Measurements from ENCODE around the gene STX18.

Gene STX18

DNA sequence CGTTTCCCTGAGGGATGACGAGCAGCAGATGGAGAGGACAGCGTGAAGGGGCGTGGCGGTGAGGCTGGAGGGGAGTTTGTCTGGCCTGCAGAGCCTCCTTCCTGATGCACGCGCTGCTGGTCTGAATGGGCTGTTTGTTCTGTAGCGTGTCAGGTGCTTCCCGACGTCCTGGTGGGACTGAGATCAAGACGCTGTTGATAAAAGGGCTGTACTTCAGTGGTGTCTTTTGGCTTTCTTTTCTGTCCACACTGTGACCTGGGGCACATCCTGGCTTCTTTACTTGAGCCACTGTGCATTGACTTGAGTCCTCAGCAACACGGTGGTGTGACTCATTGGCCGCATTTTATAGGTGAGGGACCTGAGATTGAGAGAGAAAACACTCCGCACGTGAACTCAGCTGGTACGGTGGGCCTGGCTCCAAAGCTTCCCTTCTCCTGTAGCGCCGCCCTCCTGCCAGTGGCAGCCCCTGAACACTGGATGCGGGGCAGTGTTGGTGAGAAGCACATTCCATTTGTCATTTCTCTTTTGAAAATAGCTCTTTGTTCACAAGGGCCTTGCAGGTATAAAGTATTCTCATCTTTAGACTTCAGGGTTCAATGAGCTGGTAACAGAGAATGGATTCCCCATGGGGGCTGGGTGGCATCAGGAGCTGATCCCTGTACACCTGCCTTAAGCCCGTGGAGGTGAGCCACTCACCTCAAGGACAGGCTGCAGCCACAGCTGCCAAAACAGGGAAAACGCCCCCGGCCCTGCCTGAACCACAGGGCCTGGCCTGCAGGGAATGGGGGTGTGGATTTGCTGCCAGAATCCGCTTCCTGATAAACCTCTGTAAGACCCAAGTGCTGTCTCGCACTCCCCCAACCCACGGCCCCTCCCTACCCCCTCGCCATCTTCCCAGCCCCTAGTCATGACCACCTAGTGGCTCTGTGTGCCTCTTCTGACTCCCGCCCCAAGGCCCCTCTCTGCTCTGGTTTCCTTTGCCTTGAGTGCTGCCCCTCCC is 125.7 kb downstream of the STX18 start:
- DNase-seq, result no peak

DNA sequence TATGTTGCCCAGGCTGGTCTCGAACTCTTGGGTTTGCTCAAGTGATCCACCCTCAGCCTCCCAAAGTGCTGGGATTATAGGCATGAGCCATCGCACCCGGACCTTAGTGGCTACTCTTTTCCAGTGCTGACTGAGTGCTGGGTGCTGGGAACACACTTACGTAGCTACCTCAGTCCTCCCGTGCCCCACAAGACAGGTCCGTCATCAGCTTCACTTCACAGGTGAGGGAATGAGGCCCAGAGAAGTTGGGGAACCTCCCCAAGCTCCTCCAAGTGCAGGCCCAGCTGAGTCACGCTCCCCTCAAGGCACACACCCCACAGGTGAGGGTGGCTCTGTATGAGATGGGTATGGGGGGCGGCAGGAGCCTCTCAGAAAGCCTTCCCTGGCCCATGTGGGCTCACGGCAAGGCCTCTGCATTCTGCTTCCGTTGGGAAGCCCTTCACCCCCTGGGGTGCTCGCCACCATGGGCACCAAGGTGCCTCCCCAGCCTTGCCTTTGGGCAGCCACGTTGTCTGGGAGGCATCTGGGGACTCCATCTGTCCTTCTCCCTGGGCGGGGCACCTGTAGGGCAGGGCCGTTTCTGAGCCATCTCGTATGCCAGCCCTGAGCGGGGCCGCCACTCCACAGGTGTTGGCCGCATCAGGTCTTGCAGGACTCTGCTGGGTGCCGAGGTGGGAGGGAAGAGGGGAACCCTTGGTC is 126.6 kb downstream of the STX18 start:
- DNase-seq, result no peak

DNA sequence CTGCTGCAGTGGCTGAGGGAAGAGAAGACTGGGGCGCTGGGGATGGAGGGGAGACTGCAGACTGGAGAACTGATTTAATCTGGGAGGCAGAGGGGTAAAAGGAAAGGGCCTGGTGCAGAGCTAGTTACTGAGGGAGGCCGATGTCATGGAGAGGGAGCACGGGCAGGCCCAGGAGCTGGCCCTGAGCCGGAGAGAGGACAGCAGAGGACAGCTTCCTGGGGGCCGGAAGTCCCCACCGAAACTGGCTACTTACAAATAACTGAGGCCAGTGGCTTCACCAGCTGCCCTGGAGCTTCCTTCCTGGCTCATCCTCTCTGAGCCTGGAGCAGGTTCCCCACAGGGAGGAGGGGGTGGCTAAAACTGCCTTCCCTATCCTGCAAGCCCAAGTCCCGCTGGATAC is 128.0 kb downstream of the STX18 start:
- no peak for DNase-seq

DNA sequence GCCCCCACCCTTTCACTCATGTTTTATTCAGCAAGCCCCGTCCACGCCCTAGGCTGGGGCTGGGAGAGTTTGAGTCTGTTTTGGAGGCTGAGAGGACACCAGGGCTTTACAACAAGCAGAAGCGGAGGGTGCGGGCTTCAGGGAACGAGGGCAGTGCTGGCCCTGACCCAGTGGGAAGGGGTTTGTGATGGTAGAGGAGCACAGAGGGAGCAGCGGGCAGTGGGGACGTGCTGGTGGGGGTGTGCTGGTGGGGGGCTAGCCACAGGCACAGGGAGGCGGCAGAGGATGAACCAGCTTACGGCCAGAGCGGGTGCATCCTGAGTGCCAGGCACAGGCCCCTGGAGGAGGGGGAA is 128.5 kb downstream of the STX18 start:
- no peak for DNase-seq

DNA sequence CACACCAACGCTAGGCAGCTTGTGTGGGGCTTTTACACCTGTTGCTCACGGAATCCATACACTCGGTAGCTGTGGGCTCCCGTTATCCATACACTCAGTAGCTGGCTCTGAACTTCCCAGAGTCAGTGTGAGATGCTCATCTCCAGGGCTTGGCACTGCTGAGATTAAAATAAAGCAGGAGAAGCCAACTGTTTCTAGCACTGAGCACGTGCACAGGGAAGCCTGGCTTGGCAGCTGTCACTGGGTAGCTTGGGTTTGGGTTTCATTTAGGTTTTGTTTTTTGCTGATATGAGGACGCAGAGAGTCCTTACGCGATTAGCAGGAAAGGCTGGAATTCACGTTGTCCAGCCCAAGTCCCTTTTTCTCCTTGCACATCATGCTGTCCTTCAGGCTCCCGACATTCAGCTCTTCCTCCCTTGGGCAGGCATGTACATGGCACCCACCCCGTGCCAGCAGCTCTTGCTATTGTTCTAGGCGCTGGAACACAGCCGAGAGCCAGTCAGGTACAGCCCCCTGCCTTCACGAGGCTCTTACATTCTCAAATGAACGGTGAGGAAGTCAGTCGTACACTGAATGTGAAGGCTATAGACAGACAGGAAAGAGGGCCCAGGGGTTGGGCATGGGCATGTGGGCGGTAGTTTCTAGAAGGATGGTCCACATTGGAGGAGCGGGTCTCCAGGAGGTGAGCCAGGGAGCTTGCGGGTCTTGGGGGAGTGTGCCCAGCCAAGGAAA is 129.0 kb downstream of the STX18 start:
- no peak for DNase-seq

DNA sequence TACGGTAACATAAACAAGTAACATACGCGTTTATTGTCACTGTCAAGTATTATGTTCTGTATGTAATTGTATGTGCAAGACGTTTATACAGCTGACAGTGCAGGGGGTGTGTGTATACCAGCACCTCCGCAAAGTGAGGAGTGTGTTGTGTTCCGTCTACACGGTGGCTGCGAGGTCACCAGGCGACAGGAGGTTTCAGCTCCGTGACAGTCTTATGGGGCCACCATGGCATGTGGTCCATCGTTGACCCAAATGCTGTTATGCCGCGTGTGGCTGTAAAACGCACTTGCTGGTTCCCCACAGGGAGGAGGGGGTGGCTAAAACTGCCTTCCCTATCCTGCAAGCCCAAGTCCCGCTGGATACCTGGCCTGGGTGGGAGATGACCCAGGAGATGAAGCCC is 129.9 kb downstream of the STX18 start:
- DNase-seq, result no peak

DNA sequence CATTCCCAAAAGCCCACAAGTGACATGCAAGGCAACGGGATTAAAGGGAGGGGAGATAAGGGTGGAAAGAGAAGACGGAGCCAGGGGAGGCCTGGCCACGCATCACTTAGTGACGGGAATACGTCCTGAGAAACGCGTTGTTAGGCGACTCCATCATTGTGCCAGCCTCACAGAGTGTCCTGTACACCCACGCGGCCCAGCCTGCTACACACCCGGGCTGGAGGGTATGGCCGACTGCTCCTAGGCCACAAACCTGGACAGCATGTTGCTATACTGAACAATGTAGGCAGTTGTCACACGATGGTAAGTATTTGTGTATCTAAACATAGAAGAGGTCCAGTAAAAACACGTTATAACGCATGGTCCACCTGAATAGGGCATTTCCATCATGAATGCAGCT is 131.6 kb downstream of the STX18 start:
- no peak for DNase-seq

DNA sequence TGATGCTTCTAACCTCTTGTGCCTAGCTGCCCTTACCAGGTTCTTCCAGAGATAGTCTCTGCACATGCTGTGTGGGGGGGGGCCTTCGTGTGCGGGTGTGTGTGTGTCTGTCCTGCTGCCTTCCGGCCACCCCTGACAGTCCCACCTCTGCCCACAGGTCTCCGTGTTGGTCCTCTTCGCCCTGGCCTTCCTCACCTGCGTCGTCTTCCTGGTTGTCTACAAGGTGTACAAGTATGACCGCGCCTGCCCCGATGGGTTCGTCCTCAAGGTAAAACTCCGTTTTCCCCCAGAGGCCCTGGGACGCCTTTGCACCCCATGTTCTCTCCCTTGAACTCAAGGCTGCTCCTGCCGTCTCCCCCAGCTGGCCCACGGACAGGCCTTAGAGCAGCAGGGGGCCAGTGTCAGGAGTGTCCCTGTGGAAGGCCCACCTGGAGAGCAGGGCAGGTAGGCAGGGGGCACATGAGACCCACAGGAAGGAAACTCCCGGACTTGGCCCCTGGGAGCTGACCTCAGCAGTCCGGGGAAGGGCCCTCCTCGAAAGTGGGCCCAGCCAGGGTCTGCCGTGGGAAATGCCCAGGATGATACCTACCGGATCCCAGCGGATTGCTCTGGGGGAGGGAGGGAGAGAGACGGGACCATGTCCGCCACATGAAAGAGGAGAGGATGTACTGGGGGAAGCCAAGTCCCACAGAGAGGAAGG is 132.3 kb downstream of the STX18 start:
- DNase-seq, result no peak

DNA sequence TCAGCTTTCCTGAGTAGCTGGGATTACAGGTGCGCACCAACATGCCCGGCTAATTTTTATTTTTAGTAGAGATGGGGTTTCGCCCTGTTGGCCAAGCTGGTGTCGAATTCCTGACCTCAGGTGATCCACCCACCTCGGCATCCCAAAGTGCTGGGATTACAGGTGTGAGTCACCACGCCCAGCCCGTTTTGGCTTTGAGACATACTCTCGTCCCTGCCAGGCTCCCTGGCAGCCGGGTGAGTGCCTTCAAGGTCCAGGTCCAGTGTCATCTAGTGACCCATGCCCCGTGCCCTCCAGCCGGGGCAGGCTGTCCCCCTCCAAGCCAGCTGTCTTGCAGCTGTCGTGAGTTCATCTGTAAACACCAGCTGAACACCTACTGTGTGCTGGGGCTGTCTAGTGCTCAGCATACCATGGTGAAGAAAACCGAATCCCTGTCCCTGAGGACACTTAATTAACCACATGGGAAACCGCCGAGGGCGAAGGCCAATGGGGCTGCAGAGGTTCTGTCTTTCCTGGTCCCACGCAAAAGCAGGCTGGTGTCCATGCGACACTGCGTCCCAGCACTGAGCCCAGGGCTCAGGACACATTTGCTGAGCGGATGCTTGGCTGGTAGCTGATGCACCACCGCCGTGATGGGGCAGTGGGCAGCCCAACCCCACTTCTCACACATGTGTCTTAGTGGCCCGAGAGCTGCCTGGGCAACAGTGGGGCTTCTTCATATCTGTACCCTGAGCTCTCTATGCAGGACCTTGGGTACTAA is 133.1 kb downstream of the STX18 start:
- no peak for DNase-seq

DNA sequence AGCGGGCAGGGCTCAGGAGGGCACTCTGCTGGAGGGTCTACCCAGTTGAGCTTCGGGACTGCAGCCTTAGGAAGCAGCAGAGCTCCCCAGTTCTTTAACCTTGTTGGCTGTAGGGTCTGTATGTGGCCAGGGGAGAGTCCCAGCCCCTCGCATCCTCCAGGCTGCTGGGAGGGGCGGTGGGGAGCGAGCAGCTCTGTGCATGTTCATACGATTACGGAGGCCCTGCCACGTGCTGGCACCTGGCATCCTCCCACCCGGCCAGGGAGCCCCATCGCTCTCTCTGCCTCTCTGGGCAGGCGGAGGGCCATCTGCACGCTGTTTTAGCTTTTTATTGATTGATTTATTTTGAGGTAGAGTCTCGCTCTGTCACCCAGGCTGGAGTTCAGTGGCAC is 133.7 kb downstream of the STX18 start:
- DNase-seq, result no peak

DNA sequence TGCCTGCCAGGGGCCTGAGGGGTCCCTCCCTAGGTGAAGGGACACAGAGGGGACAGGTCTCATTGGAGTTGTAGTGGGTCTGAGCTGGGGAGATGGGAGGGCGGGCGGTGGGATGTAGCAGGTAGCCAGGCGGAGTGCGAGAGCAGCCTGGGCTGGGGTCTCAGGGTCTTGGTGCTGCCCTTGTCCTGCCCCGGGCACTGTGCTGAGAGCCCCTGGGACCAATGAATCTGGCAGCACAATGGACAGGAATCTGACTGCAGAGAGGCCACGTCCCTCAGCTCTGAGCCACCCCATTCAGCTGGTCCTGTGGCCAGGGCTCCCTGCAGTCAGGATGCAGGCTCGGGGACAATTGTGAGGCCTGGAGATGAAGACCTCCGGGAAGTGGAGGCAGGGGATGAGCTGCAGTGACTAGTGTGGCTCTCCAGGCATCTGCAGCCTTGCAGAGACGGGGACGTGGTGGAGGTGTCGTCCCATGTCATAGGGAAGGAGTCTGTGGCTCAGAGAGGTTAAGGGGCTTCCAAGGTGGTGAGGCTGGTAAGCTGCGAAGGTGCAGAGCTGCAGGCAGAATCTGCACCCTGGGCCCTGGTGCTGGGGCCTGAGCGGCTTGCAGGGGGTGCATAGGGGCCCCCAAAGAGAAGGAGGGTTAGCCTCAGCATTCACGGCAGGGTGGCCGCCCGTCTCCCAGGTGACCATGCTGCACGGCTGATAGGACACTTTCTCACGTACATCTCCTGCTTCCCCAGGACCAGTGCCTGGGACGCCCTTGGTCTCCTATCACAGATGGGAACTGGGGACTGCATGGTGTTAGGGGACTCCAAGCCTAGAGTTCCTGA is 134.3 kb downstream of the STX18 start:
- DNase-seq, result no peak

DNA sequence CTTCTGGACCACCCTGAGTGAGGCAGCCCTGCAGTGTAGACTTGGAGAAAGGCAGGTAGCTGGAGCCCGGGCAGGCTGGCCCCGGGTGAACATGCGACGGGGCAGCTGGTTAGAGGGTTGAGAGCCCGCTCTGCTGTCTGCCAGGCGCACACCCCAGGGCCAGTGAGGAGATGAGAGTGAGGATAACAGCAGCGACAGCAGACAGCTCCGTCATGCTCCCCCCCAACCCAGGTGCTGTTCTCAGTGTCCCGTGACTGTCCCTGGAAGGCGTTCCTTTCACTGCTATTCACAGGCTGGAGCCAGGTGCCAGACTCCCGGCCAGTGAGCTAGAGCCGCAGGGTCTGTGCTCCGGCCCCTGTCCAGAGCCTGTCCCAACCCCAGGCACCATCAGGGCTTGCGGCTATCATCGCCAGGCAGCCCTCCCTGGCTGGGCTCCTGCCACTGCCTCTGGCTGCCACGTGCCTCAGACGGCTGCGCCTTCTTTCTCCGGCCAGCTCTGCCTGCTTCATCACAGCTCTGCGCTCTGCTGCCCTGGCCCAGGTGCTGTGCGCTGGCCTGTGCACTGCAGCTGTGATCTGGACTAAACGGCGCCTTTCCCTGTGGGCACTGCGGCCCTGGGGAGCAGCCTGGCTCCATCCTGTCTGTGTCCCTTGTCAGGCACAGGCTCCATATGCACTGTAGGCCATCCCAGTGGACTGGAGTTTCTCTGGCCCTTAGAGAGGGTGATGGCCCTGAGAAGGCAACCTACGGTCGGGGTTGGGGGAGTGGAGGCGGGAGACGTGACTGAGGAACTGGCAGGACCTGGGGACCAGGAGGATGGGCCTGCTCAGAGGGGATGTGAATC is 135.2 kb downstream of the STX18 start:
- no peak for DNase-seq

DNA sequence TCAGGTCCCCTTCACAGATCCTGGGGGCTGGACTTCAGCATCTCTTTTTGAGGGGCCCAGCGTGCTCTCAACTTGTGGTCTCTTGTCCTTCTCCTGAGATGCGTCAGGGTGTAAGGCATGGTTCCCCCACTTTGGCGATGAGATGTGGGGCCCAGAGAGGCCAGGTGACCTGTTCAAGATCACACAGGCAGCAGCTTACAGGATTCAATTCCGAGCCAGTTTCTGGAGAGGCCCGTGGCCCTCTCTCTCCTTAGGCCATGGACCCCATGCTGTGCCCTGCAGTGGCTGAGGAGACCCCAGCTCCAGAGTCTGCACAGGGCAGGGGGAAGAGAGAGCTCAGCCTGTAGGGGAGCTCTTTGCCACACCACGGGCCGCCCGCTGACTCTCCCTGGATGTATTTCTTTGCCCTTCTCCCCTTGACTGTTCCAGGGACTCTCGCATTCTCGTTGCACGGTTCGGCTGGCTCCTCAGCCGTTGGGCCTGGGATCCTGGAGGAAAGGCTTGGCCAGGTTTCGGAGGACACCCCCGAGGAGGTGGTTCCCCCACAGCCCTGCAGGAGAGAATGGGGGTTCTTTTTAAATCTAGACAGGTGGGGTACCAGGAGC is 136.4 kb downstream of the STX18 start:
- no peak for DNase-seq

DNA sequence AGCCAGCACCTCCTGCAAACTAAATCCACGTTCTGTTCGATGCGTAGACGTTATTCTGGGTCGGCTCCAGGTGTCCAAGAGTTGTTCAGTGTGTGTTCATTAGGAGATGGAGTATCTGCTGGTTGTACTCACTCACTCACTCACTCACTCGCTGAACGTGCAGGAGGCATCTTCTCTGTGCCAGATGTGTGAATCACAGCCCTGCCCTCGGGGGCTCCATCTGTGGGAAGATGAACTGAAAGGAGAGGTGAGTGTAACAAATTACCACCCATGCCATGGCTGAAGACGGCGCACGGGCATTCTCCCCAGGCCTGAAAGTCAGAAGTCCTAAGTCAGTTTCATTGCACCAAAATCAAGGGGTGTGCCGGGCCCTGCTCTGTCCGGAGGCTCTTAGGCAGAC is 138.9 kb downstream of the STX18 start:
- no peak for DNase-seq

DNA sequence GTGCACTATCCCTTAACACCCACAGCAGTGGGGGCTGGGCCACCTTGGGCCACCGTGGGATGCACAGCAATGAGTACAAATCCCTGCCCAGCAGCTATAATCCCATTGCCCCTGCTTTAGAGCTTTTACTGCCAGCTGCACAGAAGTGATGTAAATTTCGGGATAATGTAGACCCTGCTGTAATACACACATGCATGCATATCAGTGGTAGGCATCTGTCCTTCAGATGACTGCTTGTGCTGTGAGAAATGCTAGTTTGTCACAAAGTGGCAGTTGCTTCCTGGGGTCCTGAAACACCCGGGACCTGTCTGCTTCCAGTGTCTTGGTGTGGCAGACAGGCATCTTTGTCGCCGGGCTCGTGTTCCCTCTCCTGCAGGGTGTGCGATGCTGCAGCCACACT is 140.8 kb downstream of the STX18 start:
- DNase-seq, result no peak

DNA sequence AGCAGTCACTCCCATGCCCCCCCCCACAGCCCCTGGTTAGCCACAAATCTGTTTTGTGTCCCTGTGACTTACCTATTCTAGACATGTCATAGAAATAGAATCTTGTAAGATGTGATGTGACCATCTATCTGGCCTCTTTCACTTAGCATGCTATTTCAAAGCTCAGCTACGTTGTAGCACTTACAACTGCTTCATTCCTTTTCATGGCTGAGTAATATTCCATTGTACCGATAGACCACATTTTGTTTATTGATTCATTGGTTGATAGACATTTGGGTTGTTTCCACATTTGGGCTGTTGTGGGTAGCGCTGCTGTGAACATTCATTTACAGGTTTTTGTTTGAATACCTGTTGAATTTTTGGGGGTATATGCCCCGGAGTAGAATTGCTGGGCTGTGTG is 143.4 kb downstream of the STX18 start:
- DNase-seq, result no peak

DNA sequence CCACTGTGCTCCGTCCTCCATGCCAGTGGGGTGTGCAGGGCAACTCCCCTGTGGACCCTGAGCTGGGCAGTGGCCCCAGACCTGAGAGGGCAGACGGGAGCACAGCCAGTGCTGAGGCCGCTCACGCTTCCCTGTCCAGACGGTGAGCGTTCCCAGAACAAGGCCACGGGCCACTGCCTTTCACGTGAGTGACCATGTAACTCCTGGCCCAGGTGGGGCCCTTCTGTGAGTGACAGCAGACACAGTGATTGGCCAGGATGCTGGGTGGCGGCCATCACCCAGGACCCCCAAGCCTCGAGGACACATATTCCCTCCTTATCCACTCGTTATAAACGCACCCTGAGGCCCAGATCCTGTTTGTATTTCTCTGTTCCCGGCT is 144.4 kb downstream of the STX18 start:
- DNase-seq, result no peak

DNA sequence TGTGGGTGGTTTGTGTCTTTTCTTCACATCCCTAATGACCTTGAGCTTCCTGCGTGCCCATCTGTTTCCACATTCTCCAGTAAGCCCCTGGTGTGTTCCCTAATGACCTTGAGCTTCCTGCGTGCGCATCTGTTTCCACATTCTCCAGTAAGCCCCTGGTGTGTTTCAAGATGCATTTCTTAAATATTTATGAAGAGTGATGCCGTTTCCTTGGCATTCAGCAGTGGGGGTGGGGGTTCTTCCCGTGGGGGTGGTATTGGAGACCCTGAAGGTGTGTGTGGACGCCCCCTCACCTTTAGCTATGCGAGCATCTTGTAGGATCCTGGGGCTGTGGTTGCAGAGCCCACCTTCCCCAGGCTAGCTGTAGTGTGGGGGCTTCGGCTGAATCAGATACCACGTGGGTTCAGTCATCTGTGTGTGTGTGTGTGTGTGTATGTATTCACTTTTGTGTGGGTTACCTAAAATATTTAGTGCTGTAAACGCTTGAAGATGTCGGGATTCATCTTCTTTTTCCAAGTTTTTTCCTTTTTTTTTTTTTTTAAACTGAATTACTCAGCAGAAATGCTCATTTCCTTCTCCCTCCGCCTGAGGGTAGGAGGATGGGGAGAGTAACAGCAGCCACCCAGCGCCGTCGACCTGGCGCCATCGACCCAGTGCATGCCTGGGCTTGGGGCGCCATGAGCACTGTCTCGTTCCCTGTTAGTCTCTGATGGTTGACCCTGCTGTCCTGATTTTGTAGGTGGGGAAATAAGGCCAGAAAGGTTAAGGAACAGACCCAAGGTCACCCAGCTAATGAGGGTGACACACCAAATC is 145.0 kb downstream of the STX18 start:
- no peak for DNase-seq

Measured in NCI-H2227 treated with DMSO at 0.1 percent for 48 hours (cell line).